Right renal pelvis (tissue), 4 donors: ENCODE data around the gene BLACAT1. TPM values are rescaled to one million over a fixed set of nuclear protein-coding genes. Genes with fewer than 3 reads are reported as not detected.
"Not testable (repeated sequence)": the region's sequence is repeated elsewhere in the genome, so short reads cannot be mapped to it uniquely, and the experiment has no call there.

ENCODE experiments used
- DNase-seq, 4 donors: peaks; one replicate each; pipeline ENCODE4 v3.0.0-alpha.2; 2013; ENCODE audit warnings: low read depth in 4 of 4, low spot score in 3 of 4, missing footprints in 1 of 4
- polyA plus RNA-seq, 4 donors: library from polyadenylated mRNA; unstranded; fragments of 120-200 nt; gene quantifications; one replicate each; pipeline ENCODE4 v1.2.1, GENCODE V29; 2013; ENCODE audit not compliant: insufficient read length in 4 of 4

Gene BLACAT1
- polyA plus RNA-seq, 4 donors = 2.9 to 3.0 (median 3.0) TPM

- DNase-seq = peak in 1 of 4 donors; percentile 60
Measured at GRCh38 chr1:205484985-205485967, 29.4 kb upstream of the BLACAT1 start.

DNA sequence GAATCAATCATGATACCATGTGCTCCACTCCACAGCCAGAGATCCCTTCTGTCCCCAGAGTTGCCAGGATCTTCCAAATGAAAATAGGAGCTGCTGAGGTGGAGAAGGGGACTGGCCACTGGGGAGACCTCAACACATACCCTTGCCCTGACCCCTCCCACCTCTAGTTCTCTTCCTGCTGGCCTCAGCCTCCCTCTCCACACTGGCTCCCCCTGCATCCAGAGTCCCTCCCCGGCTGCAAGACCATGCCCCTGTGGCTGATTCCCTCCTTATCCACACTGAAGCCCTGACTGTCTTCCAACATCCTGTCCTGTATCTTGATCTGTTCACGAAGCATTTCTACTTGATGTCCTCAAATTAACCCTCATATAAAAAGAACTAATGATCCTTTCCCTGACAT, 27.5 kb upstream of the BLACAT1 start:
- no peak for DNase-seq

DNA sequence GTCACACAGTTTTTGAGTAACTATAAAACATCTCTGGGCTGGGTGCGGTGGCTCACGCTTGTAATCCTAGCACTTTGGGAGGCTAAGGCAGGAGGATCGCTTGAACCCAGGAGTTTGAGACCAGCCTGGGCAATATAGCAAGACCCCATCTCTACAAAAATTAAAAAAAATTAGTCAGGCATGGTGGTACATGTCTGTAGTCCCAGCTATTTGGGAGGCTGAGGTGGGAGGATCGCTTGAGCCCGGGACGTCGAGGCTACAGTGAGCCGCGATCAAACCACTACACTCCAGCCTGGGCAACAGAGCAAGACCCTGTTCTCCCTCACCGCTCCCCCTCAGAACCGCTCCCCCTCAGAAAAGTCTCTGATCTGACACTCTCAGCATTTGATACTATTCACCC, 26.7 kb upstream of the BLACAT1 start:
- not testable (repeated sequence) for DNase-seq

DNA sequence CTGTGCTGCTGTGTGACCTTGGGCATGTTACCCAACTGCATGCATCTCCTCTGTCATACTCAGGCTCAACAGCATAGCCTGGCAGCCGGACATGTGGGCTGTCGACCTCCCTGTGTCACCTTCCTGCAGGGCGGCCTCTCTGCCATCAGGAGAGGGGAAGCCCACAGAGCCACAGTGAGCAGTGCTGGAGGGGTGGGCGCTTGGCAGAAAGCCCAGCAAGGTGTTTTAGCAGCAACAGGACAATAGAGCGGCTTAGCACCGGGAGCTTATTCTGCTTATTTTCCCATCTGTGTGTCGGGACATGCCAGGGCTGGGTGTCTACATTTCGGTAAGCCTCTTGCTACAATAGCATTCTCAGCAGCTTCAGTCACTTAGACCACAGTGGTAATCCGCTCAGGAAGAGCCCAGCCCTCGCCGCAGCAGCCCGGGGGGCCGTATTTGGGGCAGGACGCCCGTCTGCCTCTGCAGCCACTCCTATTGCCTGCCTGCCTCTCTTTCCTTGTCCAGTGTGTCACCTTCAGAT, 25.8 kb upstream of the BLACAT1 start:
- DNase-seq = no peak

DNA sequence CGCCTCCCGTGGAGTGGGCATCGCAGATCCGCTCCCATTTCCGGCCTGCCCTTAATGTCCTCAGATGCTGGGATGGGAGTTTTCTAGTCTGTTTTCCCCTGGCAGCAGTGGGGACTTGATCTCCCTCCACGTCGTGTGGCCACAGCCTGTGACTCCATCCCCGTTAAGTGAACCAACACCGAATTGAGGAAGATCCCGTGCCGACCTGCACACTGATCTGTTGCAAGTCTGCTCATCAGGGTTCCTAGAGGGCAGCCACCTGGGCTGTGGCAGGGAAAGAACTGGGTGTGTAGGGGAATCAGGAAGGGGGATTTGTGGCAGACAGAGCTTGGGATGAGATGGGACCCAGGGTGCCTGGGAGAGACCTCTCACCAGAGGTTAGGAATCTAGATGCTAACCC, 25.4 kb upstream of the BLACAT1 start:
- no peak for DNase-seq

DNA sequence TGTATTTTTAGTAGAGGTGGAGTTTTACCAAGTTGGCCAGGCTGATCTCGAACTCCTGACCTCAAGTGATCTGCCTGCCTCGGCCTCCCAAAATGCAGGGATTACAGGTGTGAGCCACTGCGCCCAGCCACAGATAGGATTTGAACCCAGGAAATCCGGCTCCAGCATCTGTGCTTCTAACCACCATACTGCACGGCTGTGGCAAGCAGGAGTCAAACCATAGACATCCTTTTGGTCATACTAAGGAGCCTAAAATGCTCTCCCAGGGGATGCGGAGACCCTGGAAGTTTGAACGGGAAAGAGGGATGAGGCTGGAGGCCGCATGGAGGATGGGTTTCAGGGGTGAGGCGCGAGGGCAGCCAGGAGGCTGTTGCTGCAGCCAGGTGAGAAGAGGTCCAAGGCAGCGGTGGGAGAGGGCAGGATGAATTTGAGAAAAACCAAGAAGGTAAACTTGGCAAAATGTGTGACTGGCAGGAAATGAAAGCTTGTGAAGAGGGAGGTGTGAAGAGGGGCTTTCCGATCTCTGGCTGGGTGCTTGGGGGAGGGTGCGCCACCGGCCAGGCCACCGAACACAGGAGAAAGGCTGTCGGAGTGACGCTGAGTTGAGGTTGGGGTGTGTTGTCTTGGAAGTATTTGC, 24.6 kb upstream of the BLACAT1 start:
- DNase-seq = no peak

- DNase-seq = not testable (repeated sequence)
Measured at GRCh38 chr1:205478985-205479384, 23.1 kb upstream of the BLACAT1 start.

DNA sequence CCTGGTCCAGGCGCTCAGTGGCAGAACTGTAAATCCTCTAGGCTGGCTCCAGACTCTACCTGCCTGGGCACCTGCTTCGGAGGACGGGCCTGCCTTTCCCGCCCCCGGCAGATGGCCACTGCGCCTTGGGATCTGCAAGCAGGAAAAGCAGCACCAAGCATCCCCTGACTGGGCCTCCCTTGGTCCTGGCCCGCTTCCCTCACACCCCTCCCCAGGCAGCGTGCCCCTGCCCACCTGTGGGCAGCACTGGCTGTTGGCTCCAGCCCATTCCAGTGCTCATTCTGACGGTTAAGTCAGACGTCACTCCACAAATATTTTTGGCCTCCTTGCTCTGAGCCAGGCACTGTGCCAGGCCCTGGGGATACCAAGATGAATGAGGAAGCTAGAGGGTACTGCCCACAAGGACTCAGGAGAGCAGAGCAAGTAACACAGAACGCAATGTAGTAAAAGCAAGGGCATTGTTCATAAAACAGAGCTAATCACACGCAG, 22.0 kb upstream of the BLACAT1 start:
- DNase-seq = no peak

GRCh38 chr1:205477121-205477758, 21.4 kb upstream of the BLACAT1 start:
- DNase-seq = no peak

GRCh38 chr1:205476648-205477047, 20.8 kb upstream of the BLACAT1 start:
- no peak for DNase-seq

DNA sequence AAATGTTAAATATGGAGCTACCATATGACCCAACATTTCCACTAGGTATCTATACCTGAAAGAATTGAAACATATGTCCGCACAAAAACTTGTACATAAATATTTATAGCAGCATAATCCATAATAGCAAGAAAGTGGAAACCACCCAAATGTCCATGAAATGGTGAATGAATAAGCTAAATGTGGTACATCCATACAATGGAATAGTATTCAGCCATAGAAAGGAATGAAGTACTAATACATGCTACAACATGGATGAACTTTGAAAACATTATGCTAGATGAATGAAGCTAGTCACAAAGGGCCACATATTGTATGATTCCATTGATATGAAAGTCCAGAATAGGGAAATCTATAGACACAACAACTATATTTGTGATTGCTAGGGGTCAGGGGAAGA, 20.0 kb upstream of the BLACAT1 start:
- DNase-seq = no peak

GRCh38 chr1:205474571-205474970, 18.7 kb upstream of the BLACAT1 start:
- DNase-seq = no peak

- no peak for DNase-seq
Measured at GRCh38 chr1:205473966-205474365, 18.1 kb upstream of the BLACAT1 start.

DNA sequence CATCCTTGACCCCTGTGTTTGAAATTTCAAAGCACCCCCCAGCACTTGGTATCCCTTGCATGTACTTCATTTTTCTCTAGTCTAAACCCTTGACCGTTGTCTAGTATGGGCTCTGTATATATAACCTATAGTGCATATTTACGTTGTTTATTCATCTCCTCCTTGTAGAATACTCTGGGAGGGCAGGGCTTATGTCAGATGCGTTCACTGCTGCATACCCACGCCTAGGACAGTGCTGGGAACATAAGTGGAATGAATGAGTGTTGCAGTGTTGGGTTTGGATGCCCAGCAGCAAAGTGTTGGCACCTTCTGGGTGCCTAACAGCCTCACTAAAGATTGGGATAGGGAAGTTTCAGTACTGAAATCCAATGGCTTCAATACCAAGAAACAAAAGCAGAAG, 17.6 kb upstream of the BLACAT1 start:
- no peak for DNase-seq

GRCh38 chr1:205472737-205473441, 17.0 kb upstream of the BLACAT1 start:
- no peak for DNase-seq

GRCh38 chr1:205470131-205470530, 14.3 kb upstream of the BLACAT1 start:
- no peak for DNase-seq

GRCh38 chr1:205466595-205467220, 10.9 kb upstream of the BLACAT1 start:
- no peak for DNase-seq

DNA sequence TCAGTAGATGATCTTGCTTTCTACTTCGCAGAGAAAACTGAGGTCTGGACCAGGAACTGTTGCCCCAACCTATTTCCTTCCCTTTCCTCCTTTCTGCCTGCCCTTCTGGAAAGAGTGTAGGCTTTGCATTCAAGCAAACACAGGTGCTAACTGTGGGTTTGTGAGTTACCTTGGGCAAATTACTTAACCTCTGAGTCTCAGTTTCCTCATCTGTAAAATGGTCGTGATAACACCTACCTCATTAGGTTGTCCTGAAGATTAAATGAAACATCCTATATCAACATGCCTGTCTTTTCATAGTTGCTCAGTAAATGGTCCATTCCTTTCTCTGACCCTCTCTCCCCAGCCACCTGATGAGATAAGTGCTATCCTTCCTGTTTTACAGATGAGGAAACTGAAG, 9.5 kb upstream of the BLACAT1 start:
- no peak for DNase-seq

DNA sequence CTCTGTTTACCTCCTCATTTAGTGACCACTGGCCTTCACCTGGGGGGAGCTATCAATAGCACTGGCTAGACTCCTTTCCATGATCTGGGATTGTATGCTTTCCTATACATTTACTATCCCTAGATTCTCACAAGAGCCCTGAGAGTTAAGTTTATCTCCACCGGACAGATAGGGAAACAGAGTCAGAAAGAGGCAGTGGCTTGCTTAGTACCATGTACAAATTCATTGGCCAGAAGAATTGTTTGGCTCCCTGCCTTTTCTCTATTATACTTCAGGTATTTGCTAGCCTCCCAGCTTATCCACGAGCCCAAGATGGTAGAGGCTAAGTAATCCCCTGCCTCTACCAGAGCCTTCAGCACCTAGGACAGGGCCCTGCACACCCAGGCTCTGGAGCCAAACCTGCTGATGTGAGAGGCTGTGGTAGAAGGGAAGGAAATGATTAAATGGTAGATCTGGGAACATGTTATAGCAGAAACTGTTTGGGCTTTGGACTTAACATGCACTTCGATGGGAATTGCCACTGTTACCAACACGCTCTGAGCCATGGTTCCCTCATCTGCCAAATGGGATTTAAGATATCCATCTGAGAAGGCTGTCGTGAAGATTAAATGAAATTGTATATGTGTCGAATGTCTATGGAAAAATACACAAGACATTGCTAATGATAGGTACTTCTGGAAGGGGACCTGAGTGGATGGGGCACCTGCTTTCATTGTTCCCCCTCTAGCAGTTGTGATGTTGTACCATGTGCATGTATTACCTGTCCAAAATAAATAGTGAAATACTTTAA, 3.1 kb upstream of the BLACAT1 start:
- peak in 1 of 4 donors; percentile 51 for DNase-seq
